Osteocyte (in vitro differentiated cells): Measurements from ENCODE around the gene TROAP. TPM values are rescaled to one million over a fixed set of nuclear protein-coding genes. Genes with fewer than 3 reads are reported as not detected.

Experiments used
- DNase-seq: peaks from one replicate; pipeline ENCODE4 v3.0.0; 2021; ENCODE audit warnings: mixed read lengths; ENCODE audit not compliant: unreplicated experiment; ENCODE audit errors: extremely low spot score
- H3K27ac Mint-ChIP-seq: one replicate; pipeline ENCODE4 v1.8.0; 2021; ENCODE audit warnings: mild to moderate bottlenecking, mixed read lengths; ENCODE audit not compliant: unreplicated experiment
- H3K27me3 Mint-ChIP-seq: one replicate; pipeline ENCODE4 v1.8.0; 2021; ENCODE audit warnings: mixed read lengths; ENCODE audit not compliant: unreplicated experiment
- H3K36me3 Mint-ChIP-seq: one replicate; pipeline ENCODE4 v1.8.0; 2021; ENCODE audit warnings: mixed read lengths; ENCODE audit not compliant: unreplicated experiment
- H3K4me1 Mint-ChIP-seq: one replicate; pipeline ENCODE4 v1.8.0; 2021; ENCODE audit warnings: mixed read lengths; ENCODE audit not compliant: unreplicated experiment
- H3K4me3 Mint-ChIP-seq: one replicate; pipeline ENCODE4 v1.8.0; 2021; ENCODE audit warnings: mild to moderate bottlenecking, moderate library complexity, mixed read lengths; ENCODE audit not compliant: unreplicated experiment
- H3K9me3 Mint-ChIP-seq: one replicate; pipeline ENCODE4 v1.8.0; 2021; ENCODE audit warnings: mixed read lengths; ENCODE audit not compliant: unreplicated experiment
- total RNA-seq: library from RNA; stranded (reverse); gene quantifications from 2 replicates; pipeline ENCODE4 v1.2.1, GENCODE V29; 2021
- TF ChIP-seq, protein P1 (sequence below): fragments of 200-600 bp; sonication (generic); IDR thresholded peaks from 2 replicates; pipeline ENCODE4 v1.5.0; 2021; ENCODE audit warnings: antibody characterized with exemption, mild to moderate bottlenecking, moderate library complexity

TROAP gene
- total RNA-seq, 1 donor from 2014 or later, result 9.6 TPM

DNA sequence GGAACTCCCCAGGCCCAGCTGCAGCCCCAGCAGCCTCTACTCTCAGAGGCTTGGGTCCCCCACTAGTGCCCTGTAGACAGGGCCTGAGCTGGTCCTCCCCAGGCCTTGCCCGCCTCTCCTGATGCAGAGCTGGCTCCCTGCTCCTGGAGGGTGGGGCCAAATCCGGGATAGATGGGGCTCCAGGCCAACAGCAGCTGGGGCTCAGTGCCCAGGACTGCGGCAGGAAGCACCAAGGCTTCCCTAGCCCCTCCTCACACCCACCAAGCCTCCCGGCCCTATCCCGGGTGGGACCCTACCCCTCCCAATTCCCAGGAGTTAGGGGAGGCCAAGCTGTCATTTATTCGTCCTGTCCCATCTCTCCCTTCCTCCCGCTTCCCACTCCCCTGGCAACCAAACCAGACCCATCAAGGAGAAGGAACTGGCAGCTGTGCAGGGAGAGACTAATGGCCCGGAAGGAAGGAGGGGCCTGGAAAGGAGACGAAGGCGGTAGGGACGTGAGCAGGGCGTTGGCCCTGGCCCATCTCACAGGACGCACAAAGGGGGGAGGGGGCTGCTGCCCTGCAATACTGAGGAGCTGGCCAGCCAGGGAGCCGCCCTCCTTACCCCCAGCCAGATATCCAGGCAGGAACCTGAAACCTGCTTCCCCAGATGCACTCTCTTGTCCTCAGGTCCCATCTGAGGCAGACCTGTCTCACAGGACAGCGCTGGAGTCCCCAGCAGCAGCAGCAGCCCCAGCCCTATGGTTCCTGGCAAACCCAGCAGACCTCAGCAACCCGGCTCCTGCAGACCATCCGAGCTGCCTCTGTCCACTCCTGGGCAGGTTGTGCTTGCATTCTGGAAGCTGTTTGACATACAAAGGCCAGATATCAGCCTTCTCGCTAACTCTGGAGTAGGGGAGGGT is 29.7 kb upstream of the TROAP start:
- no peak overlapping the region for H3K27ac Mint-ChIP-seq
- no peaks in the 10 kb centered on the region for H3K9me3 Mint-ChIP-seq
- no peaks in the 10 kb centered on the region for H3K36me3 Mint-ChIP-seq
- H3K4me1 Mint-ChIP-seq, result peaks cover 12% of the 10 kb centered on the region
- TF ChIP-seq, protein P1, sequence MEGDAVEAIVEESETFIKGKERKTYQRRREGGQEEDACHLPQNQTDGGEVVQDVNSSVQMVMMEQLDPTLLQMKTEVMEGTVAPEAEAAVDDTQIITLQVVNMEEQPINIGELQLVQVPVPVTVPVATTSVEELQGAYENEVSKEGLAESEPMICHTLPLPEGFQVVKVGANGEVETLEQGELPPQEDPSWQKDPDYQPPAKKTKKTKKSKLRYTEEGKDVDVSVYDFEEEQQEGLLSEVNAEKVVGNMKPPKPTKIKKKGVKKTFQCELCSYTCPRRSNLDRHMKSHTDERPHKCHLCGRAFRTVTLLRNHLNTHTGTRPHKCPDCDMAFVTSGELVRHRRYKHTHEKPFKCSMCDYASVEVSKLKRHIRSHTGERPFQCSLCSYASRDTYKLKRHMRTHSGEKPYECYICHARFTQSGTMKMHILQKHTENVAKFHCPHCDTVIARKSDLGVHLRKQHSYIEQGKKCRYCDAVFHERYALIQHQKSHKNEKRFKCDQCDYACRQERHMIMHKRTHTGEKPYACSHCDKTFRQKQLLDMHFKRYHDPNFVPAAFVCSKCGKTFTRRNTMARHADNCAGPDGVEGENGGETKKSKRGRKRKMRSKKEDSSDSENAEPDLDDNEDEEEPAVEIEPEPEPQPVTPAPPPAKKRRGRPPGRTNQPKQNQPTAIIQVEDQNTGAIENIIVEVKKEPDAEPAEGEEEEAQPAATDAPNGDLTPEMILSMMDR, result no peak
- DNase-seq, result no peak
- H3K4me3 Mint-ChIP-seq, result no peak overlapping the region
- H3K27me3 Mint-ChIP-seq, result peaks cover 35% of the 10 kb centered on the region

DNA sequence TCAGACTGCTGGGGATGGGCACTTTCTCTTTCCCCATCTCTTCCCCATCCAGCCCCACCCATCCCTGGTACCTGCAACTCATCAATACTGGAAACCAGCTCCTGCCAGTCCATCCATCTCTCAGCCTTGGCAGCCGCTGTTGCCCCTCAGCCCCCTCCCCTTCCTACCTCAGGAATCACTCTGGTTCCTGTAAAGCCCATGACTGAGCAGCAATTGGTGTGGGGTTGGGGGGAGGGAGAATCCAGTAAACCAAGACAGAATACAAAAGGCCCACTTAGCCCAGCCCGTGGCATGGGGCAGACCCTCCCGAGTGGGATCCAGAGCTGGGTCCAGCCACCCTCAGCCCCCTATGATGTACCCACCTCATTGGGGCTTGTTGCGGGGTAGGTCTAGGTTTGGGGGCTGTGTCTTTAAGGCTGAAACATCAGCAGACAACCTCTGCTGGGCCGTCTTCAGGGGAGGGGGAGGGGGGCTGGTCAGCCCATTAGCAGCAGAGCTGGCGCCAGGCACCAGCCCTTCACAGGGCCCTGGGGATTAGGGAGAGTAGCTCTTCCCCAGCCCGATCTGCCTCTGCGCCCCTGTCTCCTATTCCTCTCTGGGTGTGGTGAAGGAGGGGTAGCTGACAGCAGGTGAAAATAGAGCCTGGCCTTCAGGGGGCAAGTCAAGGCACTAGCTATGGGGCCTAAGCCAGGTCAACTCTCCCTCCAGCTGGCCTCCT is 28.8 kb upstream of the TROAP start:
- Mint-ChIP-seq H3K27ac (no peak overlapping the region), H3K4me1 (peaks cover 12% of the 10 kb centered on the region), H3K36me3 (peaks cover 2% of the 10 kb centered on the region), H3K9me3 (no peaks in the 10 kb centered on the region), H3K27me3 (peaks cover 40% of the 10 kb centered on the region), H3K4me3 (no peak overlapping the region)
- TF ChIP-seq, protein P1, result no peak
- DNase-seq, result no peak

DNA sequence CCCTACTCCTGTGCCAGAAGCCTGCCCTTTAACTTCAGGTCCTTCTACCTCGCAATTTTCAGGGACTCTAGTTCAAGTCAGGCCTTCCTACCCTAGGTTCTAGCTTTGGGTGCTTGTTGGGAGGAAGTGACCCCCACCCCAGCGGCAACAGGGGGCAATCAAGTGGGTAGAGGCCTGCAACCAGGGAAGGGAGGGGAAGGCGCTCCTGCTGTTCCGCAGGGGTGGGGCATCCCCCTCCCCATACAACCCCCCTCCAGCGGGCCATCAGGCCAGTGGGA is 28.3 kb upstream of the TROAP start:
- H3K36me3 Mint-ChIP-seq, result peaks cover 2% of the 10 kb centered on the region
- H3K4me3 Mint-ChIP-seq, result no peak overlapping the region
- peaks cover 40% of the 10 kb centered on the region for H3K27me3 Mint-ChIP-seq
- TF ChIP-seq, protein P1, result no peak
- H3K9me3 Mint-ChIP-seq, result no peaks in the 10 kb centered on the region
- no peak overlapping the region for H3K27ac Mint-ChIP-seq
- peaks cover 12% of the 10 kb centered on the region for H3K4me1 Mint-ChIP-seq
- DNase-seq, result no peak

DNA sequence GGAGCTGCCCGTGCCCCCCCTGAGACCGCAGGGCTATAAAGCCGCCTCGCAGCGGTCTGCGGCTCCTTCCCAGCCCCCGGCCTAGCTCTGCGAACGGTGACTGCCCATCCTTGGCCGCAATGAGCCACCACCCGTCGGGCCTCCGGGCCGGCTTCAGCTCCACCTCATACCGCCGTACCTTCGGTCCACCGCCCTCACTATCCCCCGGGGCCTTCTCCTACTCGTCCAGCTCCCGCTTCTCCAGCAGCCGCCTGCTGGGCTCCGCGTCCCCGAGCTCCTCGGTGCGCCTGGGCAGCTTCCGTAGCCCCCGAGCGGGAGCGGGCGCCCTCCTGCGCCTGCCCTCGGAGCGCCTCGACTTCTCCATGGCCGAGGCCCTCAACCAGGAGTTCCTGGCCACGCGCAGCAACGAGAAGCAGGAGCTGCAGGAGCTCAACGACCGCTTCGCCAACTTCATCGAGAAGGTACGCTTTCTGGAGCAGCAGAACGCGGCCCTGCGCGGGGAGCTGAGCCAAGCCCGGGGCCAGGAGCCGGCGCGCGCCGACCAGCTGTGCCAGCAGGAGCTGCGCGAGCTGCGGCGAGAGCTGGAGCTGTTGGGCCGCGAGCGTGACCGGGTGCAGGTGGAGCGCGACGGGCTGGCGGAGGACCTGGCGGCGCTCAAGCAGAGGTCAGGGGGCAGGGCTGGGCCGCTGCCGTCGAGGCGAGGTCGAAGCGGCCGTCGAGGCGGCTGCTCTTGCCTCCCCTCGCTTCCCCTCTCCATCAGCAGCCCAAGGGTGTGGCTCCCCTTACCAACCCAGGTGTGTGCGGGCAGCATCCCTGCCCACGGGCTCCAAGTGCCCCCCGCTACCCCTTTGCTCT is 27.7 kb upstream of the TROAP start, which contains the start of gene PRPH:
PRPH (plus strand) TSS at position 66 of the 855 bp plus-strand sequence; CDS start at position 120, 54 bp downstream.
- Mint-ChIP-seq H3K4me1 (peaks cover 12% of the 10 kb centered on the region), H3K27me3 (peaks cover 40% of the 10 kb centered on the region), H3K4me3 (no peak within 1 kb of the TSS), H3K36me3 (peaks cover 2% of the 10 kb centered on the region), H3K9me3 (no peaks in the 10 kb centered on the region), H3K27ac (no peak within 1 kb of the TSS)
- DNase-seq, result no peak
- TF ChIP-seq, protein P1, result no peak
